Hepatocyte (in vitro differentiated cells): ENCODE data around the gene SETD1A.

ENCODE experiments used
- CTCF ChIP-seq: fragments of 200-600 bp; sonication (generic); IDR thresholded peaks from 2 replicates; pipeline ENCODE4 v1.5.1; 2016; ENCODE audit warnings: antibody characterized with exemption, mild to moderate bottlenecking; ENCODE audit not compliant: poor library complexity
- EZH2 ChIP-seq: fragments of 200-600 bp; sonication (generic); IDR thresholded peaks from 2 replicates; pipeline ENCODE4 v1.6.1; 2016; ENCODE audit warnings: antibody characterized with exemption, mild to moderate bottlenecking, borderline replicate concordance
- EZH2phosphoT487 ChIP-seq: fragments of 200-600 bp; sonication (generic); IDR thresholded peaks from one replicate; pipeline ENCODE4 v1.6.1; 2018; ENCODE audit warnings: antibody characterized with exemption, mild to moderate bottlenecking, low read depth, moderate library complexity; ENCODE audit not compliant: unreplicated experiment, severe bottlenecking

- TF ChIP-seq CTCF: no peak
- TF ChIP-seq EZH2phosphoT487: no peak
- no peak for TF ChIP-seq EZH2
Observed at GRCh38 chr16:30967795-30968194, 10.2 kb downstream of the SETD1A start.
